ENCODE results near the gene ODR4. TPM values are rescaled to one million over a fixed set of nuclear protein-coding genes. Genes with fewer than 3 reads are reported as not detected.

Gene ODR4
- total RNA-seq, 4 donors from 2014 or later = 9.6 to 16.8 (median 12.2) TPM

DNA sequence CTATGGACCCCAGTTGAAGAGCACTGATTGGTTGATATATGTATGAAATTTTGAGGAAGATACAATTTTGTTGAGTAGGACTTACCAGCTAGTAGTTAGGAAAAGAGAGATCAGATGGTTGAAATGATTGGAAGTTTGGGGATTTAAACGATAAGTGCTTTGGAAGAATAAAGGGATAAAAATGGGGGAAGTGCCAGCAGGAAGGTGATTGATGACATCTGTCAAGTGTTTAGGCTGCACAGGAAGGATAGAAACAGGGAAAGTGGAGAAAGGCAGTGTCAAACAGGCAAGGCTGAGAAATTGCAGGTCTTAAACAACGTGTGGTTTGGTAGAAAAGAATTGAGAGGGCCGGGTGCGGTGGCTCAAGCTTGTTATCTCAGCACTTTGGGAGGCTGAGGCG lies 62.9 kb downstream of the ODR4 start:
- no peaks in the 10 kb centered on the region for H3K27me3 ChIP-seq
- no peak overlapping the region for H3K4me3 ChIP-seq
- no peaks in the 10 kb centered on the region for H3K36me3 ChIP-seq
- TF ChIP-seq CTCF (IDR thresholded peaks at IDR 0.05) (no peak), POLR2A (IDR thresholded peaks at IDR 0.05) (no peak)
- no peaks in the 10 kb centered on the region for H3K9me3 ChIP-seq
- peaks cover 0 to 14% (median 5%) of the 10 kb centered on the region in 3 donors for H3K4me1 ChIP-seq
- WGBS, 2 donors = 72 to 77% methylated on average over 5 of the region's 5 CpGs
- no peak overlapping the region for H3K27ac ChIP-seq
- no peak for DNase-seq
- intact Hi-C loops (cut with DNase I) = no loop called here

DNA sequence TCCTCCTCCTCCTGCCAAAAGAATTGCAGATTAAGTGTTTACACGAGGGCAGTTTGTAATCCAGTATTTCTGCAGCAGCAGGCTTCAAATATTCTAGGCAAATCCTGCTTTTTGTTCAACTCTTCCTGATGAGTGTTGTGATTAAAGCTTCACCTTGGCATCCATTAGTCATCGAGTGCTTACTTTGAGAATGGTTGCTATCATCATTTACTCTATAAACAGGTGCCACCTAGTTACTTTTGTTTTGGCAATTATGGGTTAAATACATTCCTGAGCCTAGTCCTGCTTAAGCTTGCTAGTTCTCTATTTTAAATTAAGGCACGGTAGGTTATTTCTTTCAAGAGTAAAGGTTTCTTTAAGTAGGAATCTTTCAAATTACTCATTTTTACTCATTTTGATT lies 64.9 kb downstream of the ODR4 start:
- Histone ChIP-seq H3K27me3 (no peaks in the 10 kb centered on the region), H3K4me1 (peaks cover 0 to 14% (median 5%) of the 10 kb centered on the region in 3 donors), H3K36me3 (no peaks in the 10 kb centered on the region), H3K9me3 (no peaks in the 10 kb centered on the region), H3K27ac (no peak overlapping the region), H3K4me3 (no peak overlapping the region)
- DNase-seq = no peak
- 12 to 19% methylated on average over 3 of the region's 3 CpGs for WGBS, 2 donors
- TF ChIP-seq POLR2A (IDR thresholded peaks at IDR 0.05) (no peak), CTCF (IDR thresholded peaks at IDR 0.05) (no peak)
- intact Hi-C loops (cut with DNase I) = no loop called here

- no peak overlapping the region for H3K4me3 ChIP-seq
- no peak for DNase-seq
- intact Hi-C loops (cut with DNase I) = no loop called here
- H3K36me3 ChIP-seq = no peaks in the 10 kb centered on the region
- peaks cover 0 to 14% (median 5%) of the 10 kb centered on the region in 3 donors for H3K4me1 ChIP-seq
- WGBS, 2 donors = 9 to 30% methylated on average over 1 of the region's 1 CpG
- H3K27me3 ChIP-seq = no peaks in the 10 kb centered on the region
- no peaks in the 10 kb centered on the region for H3K9me3 ChIP-seq
- TF ChIP-seq CTCF (IDR thresholded peaks at IDR 0.05) (no peak), POLR2A (IDR thresholded peaks at IDR 0.05) (no peak)
- H3K27ac ChIP-seq = no peak overlapping the region
Measured at GRCh38 chr1:186442651-186443375, 67.2 kb downstream of the ODR4 start.

GRCh38 chr1:186443638-186444037 lies 68.0 kb downstream of the ODR4 start:
- no peak for DNase-seq
- WGBS, 2 donors = 77 to 91% methylated on average over 2 of the region's 2 CpGs
- intact Hi-C loops (cut with DNase I) = no loop called here
- H3K27ac ChIP-seq = no peak overlapping the region
- H3K36me3 ChIP-seq = no peaks in the 10 kb centered on the region
- H3K4me1 ChIP-seq = peaks cover 0 to 14% (median 5%) of the 10 kb centered on the region in 3 donors
- TF ChIP-seq CTCF (IDR thresholded peaks at IDR 0.05) = no peak
- no peak for TF ChIP-seq POLR2A (IDR thresholded peaks at IDR 0.05)
- H3K4me3 ChIP-seq = no peak overlapping the region
- H3K27me3 ChIP-seq = no peaks in the 10 kb centered on the region
- H3K9me3 ChIP-seq = no peaks in the 10 kb centered on the region

DNA sequence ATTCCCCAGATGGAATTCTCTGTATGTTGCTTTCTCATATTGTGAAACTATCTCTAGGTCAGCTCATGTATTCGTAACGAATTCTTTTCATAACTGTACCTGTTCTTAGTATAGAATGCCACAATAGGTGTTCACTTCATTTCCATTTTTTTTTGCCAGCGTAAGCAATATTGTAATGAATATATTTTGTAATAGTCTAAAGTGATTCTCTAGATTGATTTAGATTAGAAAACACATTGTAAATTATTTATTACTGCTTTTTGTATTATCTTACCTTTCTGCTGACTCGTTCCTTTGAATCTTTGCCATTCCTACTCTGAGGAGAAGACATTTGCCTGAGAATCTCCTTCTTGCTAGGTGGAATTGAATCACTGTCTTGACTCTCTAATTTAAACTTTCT lies 70.5 kb downstream of the ODR4 start:
- H3K27ac ChIP-seq = no peak overlapping the region
- TF ChIP-seq POLR2A (IDR thresholded peaks at IDR 0.05) (no peak), CTCF (IDR thresholded peaks at IDR 0.05) (no peak)
- no peaks in the 10 kb centered on the region for H3K27me3 ChIP-seq
- intact Hi-C loops (cut with DNase I) = no loop called here
- DNase-seq = no peak
- WGBS, 2 donors = 86 to 88% methylated on average over 4 of the region's 4 CpGs
- H3K4me1 ChIP-seq = no peaks in the 10 kb centered on the region
- H3K36me3 ChIP-seq = no peaks in the 10 kb centered on the region
- H3K4me3 ChIP-seq = no peak overlapping the region
- H3K9me3 ChIP-seq = no peaks in the 10 kb centered on the region

All from esophagus squamous epithelium (tissue), 5 donors.